HG03045 (cell line): Measurements from ENCODE around the gene ACOXL.
A peak's percentile ranks its signal among the peaks of the same experiment; 100 is the strongest.

ENCODE experiments used
- ATAC-seq: cut with Tn5 transposase; IDR thresholded peaks from one replicate; pipeline ENCODE4 v1.9.1; 2021; ENCODE audit warnings: mild to moderate bottlenecking, moderate library complexity; ENCODE audit not compliant: unreplicated experiment

Gene ACOXL

GRCh38 chr2:111148225-111148873 lies 416.0 kb downstream of the ACOXL start:
- ATAC-seq = no peak

GRCh38 chr2:111148925-111149324 lies 416.6 kb downstream of the ACOXL start:
- no peak for ATAC-seq

GRCh38 chr2:111149882-111150455 lies 417.6 kb downstream of the ACOXL start:
- no peak for ATAC-seq

- ATAC-seq = no peak
Measured at GRCh38 chr2:111154758-111155157, 422.4 kb downstream of the ACOXL start.

GRCh38 chr2:111155610-111156009 lies 423.2 kb downstream of the ACOXL start:
- ATAC-seq = no peak

- no peak for ATAC-seq
Measured at GRCh38 chr2:111156529-111156928, 424.2 kb downstream of the ACOXL start.

GRCh38 chr2:111157071-111157661 lies 424.8 kb downstream of the ACOXL start:
- ATAC-seq = peak; percentile 74

- ATAC-seq = peak; percentile 63
Measured at GRCh38 chr2:111157798-111158197, 425.4 kb downstream of the ACOXL start.

GRCh38 chr2:111159641-111160040 lies 427.3 kb downstream of the ACOXL start:
- no peak for ATAC-seq

GRCh38 chr2:111160758-111161157 lies 428.4 kb downstream of the ACOXL start:
- no peak for ATAC-seq

- ATAC-seq = no peak
Measured at GRCh38 chr2:111161971-111162370, 429.6 kb downstream of the ACOXL start.

GRCh38 chr2:111162718-111163331 lies 430.5 kb downstream of the ACOXL start:
- no peak for ATAC-seq

- no peak for ATAC-seq
Measured at GRCh38 chr2:111164078-111164477, 431.7 kb downstream of the ACOXL start.

GRCh38 chr2:111165084-111165483 lies 432.7 kb downstream of the ACOXL start:
- ATAC-seq = no peak

- no peak for ATAC-seq
Measured at GRCh38 chr2:111166115-111166514, 433.7 kb downstream of the ACOXL start.

GRCh38 chr2:111167076-111167862 lies 434.9 kb downstream of the ACOXL start:
- ATAC-seq = no peak

GRCh38 chr2:111167863-111168162 lies 435.4 kb downstream of the ACOXL start:
- no peak for ATAC-seq
